Suprapubic skin (tissue), 4 donors: ENCODE data around the gene LACRT. TPM values are rescaled to one million over a fixed set of nuclear protein-coding genes. Genes with fewer than 3 reads are reported as not detected.
A peak's percentile ranks its signal among the peaks of the same experiment; 100 is the strongest.

Experiments used
- DNase-seq, 2 donors: peaks; one replicate each; pipeline ENCODE4 v3.0.0-alpha.2; 2019; ENCODE audit warnings: low spot score in 2 of 2
- H3K27ac ChIP-seq: fragments of 200-600 bp; sonication (generic); one replicate; pipeline ENCODE4 v1.5.1; 2019
- H3K27me3 ChIP-seq: fragments of 200-600 bp; sonication (generic); one replicate; pipeline ENCODE4 v1.5.1; 2019
- H3K36me3 ChIP-seq: fragments of 200-600 bp; sonication (generic); one replicate; pipeline ENCODE4 v1.5.1; 2019
- H3K4me1 ChIP-seq: fragments of 200-600 bp; sonication (generic); one replicate; pipeline ENCODE4 v1.5.1; 2019
- H3K4me3 ChIP-seq: fragments of 200-600 bp; sonication (generic); one replicate; pipeline ENCODE4 v1.5.1; 2019; ENCODE audit warnings: mild to moderate bottlenecking
- H3K9me3 ChIP-seq: fragments of 200-600 bp; sonication (generic); one replicate; pipeline ENCODE4 v1.5.1; 2019
- CTCF ChIP-seq, 2 donors: fragments of 200-600 bp in 1 of 2; fragments of 450-650 bp in 1 of 2; sonication (generic) in 1 of 2; IDR thresholded peaks; one replicate each; pipeline ENCODE4 v1.5.1; 2016 to 2019; ENCODE audit warnings: antibody characterized with exemption in 2 of 2, mild to moderate bottlenecking in 1 of 2, moderate library complexity in 1 of 2
- EP300 ChIP-seq: sonication (generic); formaldehyde crosslinking; IDR thresholded peaks from one replicate; pipeline ENCODE4 v1.6.1; 2017; ENCODE audit warnings: antibody characterized with exemption
- POLR2A ChIP-seq, 2 donors: fragments of 450-650 bp; IDR thresholded peaks; one replicate each; pipeline ENCODE4 v1.6.1; 2017; ENCODE audit warnings: antibody characterized with exemption in 2 of 2, mild to moderate bottlenecking in 2 of 2, moderate library complexity in 2 of 2
- POLR2AphosphoS5 ChIP-seq, 3 donors: sonication (generic); formaldehyde crosslinking; IDR thresholded peaks; one replicate each; pipeline ENCODE4 v1.6.1; 2017; ENCODE audit warnings: antibody characterized with exemption in 3 of 3
- WGBS: methylation state at CpG from one replicate; pipeline ENCODE4 v1.1.5; 2018; 5-methylcytosine and 5-hydroxymethylcytosine counted together
- total RNA-seq, 4 donors: library from RNA; depleted of rRNA; stranded (reverse); fragments of >200 nt; gene quantifications; one replicate each; pipeline ENCODE4 v1.1.0, GENCODE V29; 2016

Gene LACRT
- total RNA-seq, 4 donors from 2014 or later = 1.5 TPM; not detected in 3

DNA sequence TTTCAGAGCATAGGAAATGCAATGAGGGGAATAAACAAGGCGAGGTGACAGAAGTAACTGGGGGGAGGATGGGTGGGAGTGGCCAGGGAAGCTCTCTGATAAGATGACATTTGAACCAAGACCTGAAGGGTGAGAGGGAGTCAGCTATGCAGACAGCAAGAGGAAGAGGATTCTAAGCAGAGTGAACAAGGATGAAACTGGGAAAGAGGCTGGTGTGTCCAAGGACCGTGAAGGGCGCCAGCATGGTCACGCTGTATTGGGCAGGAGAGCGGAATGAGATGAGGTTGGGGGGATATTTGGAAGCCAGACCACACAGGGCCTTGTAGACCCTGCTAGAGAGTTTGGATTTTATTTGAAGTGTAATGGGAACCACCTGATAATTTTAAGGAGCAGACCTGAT, 35.7 kb downstream of the LACRT start:
- H3K4me1 ChIP-seq = no peaks in the 10 kb centered on the region
- 79% methylated on average over 5 of the region's 5 CpGs for WGBS
- no peaks in the 10 kb centered on the region for H3K27me3 ChIP-seq
- H3K4me3 ChIP-seq = no peak overlapping the region
- peak in 1 of 2 donors; percentile 13 for DNase-seq
- no peaks in the 10 kb centered on the region for H3K9me3 ChIP-seq
- H3K27ac ChIP-seq = no peak overlapping the region
- TF ChIP-seq POLR2AphosphoS5 (IDR thresholded peaks at IDR 0.05) = no peak
- no peak for TF ChIP-seq POLR2A (IDR thresholded peaks at IDR 0.05)
- TF ChIP-seq EP300 = no peak
- no peaks in the 10 kb centered on the region for H3K36me3 ChIP-seq

GRCh38 chr12:54596526-54596946, 38.2 kb downstream of the LACRT start:
- Histone ChIP-seq H3K4me1 (no peaks in the 10 kb centered on the region), H3K36me3 (no peaks in the 10 kb centered on the region), H3K27ac (no peak overlapping the region), H3K27me3 (no peaks in the 10 kb centered on the region), H3K9me3 (no peaks in the 10 kb centered on the region), H3K4me3 (no peak overlapping the region)
- TF ChIP-seq CTCF (IDR thresholded peaks at IDR 0.05) = peak; percentile 34 to 81
- TF ChIP-seq EP300 = no peak
- TF ChIP-seq POLR2AphosphoS5 (IDR thresholded peaks at IDR 0.05) = no peak
- TF ChIP-seq POLR2A (IDR thresholded peaks at IDR 0.05) = no peak
- DNase-seq = no peak
- 21% methylated on average over 3 of the region's 3 CpGs for WGBS

DNA sequence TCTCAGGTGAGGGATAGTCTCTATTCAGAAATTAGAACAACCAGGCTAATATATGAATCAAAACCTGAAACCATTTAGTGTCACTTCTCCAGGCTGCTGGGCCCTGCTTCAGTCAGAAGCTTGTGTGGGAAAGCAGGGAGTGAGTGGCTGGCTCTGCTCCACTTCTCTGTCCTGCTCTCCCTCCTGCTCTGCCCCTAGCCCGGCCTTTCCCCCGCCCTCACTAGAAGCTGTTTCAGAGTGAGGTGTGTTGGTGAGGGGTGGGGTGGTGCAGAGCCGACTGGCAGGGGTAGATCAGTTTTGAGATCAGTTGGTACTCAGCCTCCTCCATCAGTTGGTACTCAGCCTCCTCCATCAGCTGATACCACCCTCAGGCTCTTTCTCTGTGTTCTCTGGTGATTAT, 39.2 kb downstream of the LACRT start:
- TF ChIP-seq CTCF (IDR thresholded peaks at IDR 0.05) (no peak), POLR2A (IDR thresholded peaks at IDR 0.05) (no peak), EP300 (no peak), POLR2AphosphoS5 (IDR thresholded peaks at IDR 0.05) (no peak)
- H3K9me3 ChIP-seq = no peaks in the 10 kb centered on the region
- H3K27ac ChIP-seq = no peak overlapping the region
- no peaks in the 10 kb centered on the region for H3K27me3 ChIP-seq
- WGBS = 81% methylated on average over 3 of the region's 3 CpGs
- peaks cover 5% of the 10 kb centered on the region for H3K4me1 ChIP-seq
- H3K36me3 ChIP-seq = no peaks in the 10 kb centered on the region
- no peak overlapping the region for H3K4me3 ChIP-seq
- no peak for DNase-seq

- TF ChIP-seq CTCF (IDR thresholded peaks at IDR 0.05) (no peak), EP300 (no peak), POLR2AphosphoS5 (IDR thresholded peaks at IDR 0.05) (no peak), POLR2A (IDR thresholded peaks at IDR 0.05) (no peak)
- Histone ChIP-seq H3K27me3 (peaks cover 5% of the 10 kb centered on the region), H3K9me3 (no peaks in the 10 kb centered on the region), H3K4me3 (no peak overlapping the region), H3K4me1 (peaks cover 10% of the 10 kb centered on the region), H3K27ac (no peak overlapping the region), H3K36me3 (no peaks in the 10 kb centered on the region)
- DNase-seq = no peak
- WGBS = 55% methylated on average over 4 of the region's 5 CpGs
Measured at GRCh38 chr12:54593725-54594124, 41.0 kb downstream of the LACRT start.

DNA sequence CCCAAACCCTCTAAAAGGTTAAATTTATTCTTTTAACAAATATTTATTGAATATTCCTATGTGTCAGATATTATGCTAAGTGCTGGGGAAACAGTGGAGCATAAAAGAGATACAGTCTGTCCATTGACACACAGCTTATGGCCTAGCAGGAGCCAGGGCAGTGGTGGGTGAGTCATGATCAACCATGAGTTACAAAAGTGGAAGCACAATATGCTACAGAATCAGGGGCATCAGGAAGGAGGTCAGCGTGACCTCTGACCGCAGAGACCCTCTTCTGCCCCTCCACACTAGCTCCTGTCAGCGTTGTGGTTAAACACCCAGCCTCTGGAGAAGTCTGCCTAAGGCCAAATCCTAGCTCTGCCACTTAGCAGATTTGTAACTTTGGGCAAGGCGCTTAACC, 41.6 kb downstream of the LACRT start:
- Histone ChIP-seq H3K27me3 (peaks cover 11% of the 10 kb centered on the region), H3K4me1 (peaks cover 16% of the 10 kb centered on the region), H3K27ac (no peak overlapping the region), H3K9me3 (no peaks in the 10 kb centered on the region), H3K36me3 (no peaks in the 10 kb centered on the region), H3K4me3 (no peak overlapping the region)
- TF ChIP-seq CTCF (IDR thresholded peaks at IDR 0.05) (no peak), POLR2A (IDR thresholded peaks at IDR 0.05) (no peak), POLR2AphosphoS5 (IDR thresholded peaks at IDR 0.05) (no peak), EP300 (no peak)
- 57% methylated on average over 4 of the region's 4 CpGs for WGBS
- DNase-seq = no peak

- no peak overlapping the region for H3K4me3 ChIP-seq
- H3K27ac ChIP-seq = no peak overlapping the region
- H3K36me3 ChIP-seq = no peaks in the 10 kb centered on the region
- H3K4me1 ChIP-seq = peaks cover 21% of the 10 kb centered on the region
- peaks cover 20% of the 10 kb centered on the region for H3K27me3 ChIP-seq
- WGBS = 80% methylated on average over 2 of the region's 2 CpGs
- DNase-seq = no peak
- TF ChIP-seq POLR2A (IDR thresholded peaks at IDR 0.05) (no peak), EP300 (no peak), POLR2AphosphoS5 (IDR thresholded peaks at IDR 0.05) (no peak), CTCF (IDR thresholded peaks at IDR 0.05) (no peak)
- no peaks in the 10 kb centered on the region for H3K9me3 ChIP-seq
Measured at GRCh38 chr12:54592316-54592715, 42.4 kb downstream of the LACRT start.
